Retina (tissue), 1 donor: ENCODE measurements around the gene MYZAP.
"Not testable (repeated sequence)": the region's sequence is repeated elsewhere in the genome, so short reads cannot be mapped to it uniquely, and the experiment has no call there.

Experiments used
- DNase-seq: peaks from one replicate; pipeline ENCODE4 v3.0.0-alpha.2; 2016

The MYZAP gene

DNA sequence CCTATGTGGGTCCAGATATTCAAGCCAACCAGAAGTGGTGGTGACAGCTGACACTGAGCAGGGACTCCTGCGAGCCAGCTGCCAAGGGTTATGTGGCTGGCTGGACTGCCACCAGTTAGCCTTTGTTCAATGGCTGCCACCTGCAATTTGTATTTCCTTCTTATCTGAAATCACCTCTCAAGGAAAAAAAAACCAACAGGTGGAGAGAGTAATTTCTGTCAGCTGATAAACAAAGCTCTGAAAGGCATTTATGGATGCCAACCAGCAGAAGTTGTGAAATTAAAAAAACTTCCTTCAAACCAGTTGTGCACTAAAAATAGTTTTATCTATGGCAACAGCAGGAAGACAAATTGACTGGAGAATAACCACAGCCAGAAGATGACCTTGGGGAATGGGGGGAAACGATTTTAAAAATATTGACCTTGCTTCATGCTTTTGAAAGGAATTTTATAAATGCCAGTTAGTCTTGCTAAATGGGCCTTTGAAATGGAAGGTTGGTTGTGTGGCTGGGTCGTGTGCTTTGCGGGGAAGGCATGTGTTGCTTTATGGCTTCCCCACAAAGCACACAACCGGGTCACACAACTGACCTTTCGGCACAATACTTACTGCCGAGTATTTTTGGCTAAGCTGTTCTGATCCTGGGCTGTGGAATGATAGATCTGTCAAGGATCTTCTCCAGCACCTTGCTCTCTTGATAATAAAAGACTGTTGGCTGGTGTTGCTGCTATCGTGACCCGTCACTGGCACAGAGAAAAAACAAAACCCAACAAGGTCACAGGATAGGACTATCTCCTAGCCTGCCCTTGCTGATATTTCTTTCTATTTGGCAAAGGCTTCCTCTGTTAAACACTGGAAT lies 3.5 kb downstream of the MYZAP start:
- no peak for DNase-seq

DNA sequence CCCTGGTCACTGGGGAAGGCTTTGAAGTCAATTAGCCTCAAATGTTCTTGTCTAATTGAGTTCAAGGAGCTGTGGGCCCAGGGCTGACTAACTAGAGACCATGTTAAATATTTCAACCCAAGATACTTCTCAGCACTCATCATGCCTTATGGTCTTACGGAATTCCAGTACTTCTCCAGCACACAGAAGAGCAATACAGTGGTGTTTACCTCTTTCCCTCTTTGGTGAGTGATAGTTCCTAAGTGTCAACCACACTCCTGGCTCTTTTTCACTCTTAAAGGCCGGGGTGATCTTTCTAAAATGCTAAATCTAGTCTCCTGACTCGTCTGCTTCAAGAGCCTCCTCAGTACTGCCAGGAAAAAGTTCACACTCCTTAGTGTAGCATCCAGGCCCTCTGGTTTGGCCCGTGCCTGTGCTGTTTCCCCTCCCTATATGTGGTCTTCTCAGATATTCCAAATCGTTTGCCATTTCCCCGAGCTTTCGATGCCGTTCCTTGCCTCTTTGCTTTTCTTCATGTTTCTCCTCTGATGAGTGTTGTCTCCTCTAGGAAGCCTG lies 4.7 kb downstream of the MYZAP start:
- DNase-seq, result no peak

DNA sequence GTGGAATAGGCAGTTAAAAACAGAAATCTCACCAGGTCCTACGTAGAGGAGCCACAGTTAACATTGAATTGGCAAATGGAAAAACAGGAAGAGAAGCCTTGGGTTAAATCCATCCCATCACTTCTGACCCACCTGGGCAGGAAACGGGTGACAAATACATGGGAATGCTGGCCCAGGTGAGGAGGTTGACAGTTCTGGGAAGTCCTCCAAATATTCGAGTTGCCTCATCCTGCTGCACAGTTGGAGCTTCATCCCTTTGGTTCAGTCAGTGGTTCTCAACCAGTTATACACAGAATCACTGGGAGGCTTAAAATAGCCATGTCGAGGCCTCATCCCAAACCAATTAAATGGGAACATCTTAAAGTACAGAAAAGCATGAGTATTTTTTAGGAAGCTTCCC lies 5.3 kb downstream of the MYZAP start:
- no peak for DNase-seq

DNA sequence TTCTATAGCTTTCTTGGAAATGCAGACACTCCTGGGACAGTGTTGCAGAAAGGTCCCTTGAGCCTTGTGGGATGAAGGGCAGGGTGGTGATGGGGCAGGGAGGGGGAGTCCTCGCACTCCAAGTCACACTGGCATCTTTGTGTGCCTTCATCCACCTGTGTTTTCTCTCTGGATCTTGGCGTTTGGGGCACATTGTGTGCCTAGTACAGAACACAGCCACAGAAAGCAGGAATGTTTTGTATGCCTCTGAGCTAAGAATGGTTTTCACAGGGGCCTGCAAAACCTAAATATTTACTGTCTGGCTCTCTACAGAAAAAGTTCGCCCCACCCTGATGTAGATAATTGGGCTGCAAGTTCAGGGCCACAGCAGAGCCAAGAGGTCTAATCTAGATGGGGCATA lies 5.7 kb downstream of the MYZAP start:
- no peak for DNase-seq

DNA sequence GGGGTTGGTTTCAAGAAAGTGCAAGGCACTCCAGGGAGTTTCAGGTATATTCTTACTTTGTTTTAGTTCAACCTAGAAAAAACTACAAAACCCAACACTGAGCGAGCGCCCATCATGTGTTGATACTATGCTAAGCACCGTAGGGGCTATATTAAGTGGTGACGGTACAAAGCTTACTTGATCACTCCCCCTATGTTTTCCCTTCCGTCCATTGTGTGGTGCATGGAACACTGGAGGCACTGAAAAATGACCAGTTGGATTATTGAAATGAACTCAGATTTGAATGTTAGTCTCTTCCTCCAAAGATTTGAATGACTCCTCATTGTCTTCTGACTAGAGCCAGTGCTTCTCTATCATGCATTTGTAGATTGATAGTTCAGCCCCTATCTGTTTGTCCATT lies 6.6 kb downstream of the MYZAP start:
- no peak for DNase-seq

DNA sequence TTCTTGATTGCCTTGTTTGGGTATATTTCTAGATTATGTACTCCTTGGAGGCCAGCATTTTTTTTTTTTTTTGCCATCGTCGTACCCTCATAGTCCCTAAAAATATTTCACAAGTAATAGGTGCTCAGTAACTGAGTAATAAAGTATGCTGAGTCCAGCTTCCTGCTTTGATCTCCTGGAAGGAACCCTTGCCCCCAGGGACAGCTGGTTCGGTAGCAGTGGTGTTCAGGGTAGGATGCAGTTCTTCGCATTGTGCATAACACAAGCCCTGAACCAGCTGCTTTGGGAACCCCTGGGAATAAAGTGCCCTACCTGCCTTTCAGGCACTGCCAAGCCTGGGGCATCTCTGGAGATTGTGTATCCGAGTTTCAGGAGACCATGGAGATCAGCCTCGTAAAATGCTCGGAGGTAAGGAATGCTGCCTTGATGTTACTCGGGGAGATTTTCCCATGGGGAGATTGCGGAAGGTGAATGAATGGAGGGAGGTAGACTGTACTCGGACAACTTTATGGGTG lies 7.6 kb downstream of the MYZAP start:
- DNase-seq, result no peak

DNA sequence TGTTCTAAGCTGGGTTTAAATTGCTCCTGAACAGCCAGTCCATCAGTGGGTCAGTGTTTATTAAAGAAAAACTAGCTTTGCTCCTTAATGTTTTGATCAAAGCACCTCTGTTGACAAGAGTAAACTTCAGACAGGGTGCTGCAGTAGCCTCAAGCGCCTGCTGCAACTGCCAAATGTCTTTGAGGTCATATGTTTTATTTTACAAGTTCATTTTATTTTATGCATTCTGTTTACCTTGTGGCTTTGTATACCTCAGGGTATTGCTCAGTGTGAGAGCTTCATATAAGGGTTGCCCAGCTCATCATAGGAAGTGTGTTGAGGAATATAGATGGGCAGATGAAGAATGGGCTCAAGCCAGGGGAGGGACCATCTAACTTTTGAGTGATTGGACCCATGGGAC lies 8.5 kb downstream of the MYZAP start:
- DNase-seq, result no peak

DNA sequence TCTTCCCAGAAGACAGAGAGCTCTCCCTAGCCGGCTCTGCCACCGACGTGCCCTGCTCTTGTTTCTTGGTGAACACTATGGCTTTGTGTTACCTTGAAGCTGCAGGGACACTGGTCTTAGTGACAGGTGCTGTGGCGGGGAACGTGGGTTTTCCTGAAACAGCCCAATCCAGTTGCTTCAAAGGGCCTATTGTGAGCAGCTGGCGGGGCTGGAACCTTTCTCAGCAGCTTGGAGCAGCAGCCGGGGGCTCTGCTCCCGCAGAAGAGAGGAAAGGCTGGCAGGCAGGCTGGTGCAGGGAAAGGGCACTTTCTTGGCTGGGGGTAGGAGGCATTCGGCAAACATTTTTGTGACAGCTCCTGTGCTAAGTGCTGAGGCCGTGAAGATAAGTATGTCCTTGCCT lies 12.8 kb downstream of the MYZAP start:
- DNase-seq, result no peak

DNA sequence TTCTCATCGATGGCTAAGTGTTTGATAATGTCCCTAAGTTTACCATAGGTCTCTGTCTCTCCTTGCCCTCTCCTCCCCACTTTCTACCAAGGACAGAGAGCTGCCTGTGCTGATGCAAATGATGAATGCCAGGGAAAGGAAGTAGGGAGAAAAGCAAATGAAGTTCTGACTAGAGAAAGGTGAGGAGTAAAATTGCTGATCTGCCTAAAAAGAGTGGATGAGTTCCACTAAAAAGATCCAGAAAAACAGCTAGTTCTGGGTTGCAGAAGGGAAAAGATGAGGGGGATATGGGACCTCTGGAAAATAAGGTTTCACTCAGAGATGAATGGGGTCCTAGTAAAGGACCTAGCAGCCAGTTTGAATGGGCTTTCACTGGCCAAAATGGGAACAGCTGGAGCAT lies 13.8 kb downstream of the MYZAP start:
- no peak for DNase-seq

DNA sequence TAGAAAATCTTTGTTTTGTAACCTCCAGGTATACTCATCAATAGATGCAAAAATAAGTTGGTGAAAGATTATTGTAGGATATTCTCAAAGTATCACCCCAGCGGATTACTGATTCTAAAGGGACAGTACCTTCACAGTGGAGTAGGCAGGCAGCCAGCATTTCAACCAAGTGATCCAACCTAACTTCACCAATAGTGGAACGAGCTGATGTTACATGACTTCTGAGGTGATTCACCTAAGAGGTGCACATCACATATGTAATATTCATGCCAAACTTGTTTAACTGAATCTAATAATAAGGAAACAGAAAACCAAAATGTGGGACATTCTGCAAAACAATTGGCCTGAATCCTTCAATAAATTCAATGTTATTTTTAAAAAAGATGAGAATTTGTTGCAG lies 14.3 kb downstream of the MYZAP start:
- DNase-seq, result no peak

DNA sequence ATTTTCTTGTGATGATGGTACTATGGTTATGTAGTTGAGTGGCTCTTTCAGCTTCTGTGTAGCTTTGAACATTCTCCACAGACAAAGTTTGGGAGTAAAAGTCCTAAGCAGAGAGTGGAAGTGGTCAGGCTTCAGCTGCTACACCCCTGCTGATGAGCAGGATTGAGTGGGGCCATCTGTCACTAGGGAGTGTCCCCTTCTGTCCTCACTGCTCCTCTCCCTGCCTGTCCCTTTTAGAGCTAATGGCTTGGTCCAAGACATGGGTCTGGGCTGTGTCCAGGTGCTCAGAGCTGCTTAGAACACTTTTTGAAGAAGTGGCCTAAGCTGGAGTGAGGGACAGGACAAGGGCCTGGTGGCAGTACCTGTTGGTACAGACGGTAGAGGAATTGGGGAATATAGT lies 15.1 kb downstream of the MYZAP start:
- no peak for DNase-seq

DNA sequence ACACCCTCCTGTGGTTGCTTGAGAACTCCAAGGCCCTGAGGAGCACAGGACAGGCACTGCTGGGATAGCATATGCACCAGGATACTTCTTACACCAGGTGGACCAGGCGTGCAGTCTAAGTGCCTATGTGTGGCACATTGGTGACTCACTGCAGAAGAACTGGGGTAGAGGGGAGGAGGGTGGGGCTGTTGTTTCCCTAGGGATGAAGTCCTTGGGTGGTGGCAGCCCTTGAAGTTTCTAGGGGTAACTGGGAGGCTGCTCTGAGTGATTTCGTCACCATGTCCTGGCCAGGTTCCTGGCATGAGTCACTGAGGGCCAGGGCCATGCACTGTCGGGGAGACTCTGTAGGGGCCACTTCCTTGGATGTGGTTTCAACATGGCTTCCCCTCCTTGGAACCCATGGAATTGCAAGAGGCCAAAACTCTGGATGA lies 15.9 kb downstream of the MYZAP start:
- DNase-seq, result no peak

DNA sequence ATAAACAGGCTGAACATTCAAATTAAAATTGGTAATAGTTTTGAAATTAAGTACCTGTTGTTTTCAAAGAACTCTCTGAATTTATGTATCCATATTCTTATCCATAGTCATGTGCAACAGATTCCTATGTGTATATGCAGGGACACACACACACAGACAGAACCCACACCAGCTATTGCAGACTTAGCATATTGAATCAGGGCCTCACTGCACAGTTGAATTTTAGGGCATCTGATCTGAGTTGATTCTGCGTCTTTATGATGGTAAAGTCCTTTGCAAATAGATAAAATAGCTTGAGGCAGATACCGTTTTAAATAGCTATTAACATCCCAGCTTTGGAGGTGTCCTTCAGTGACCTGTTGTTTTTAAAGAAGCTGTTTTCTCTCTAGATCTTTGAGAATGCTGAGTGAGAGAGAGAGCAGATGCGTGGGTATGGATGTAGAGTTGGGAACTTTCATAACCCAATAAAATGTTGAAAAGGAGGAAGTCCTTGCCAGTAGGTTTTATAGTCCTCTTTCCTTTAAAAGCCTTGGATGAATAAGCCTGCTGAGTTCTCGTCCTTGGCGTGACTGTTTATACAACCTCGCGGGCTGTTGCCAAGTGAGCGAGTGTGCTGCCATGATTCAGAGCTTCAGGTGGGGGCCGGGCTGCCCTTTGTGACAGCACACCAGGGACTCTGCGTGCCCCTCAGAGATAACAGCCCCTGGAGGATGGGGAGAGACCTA lies 18.3 kb downstream of the MYZAP start:
- no peak for DNase-seq

DNA sequence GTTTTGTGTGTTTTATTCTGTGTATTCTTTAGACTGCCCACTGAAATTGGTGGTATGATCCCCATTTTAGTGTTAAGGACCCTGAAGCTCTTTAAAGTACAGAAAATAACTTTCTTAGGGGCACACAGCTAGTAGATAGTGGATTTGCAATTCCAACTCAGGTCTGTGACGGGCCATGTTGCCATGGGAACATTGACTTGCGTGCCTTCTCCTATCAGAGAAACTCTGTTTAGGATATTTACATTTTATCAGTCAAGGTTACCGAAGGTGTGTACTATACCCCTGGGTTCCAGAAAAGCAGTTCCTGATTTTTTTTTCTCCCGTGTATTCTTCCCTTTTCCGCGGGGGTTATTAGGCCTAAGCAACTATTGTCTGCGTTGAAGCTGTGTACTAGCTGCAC lies 19.4 kb downstream of the MYZAP start:
- DNase-seq, result no peak

DNA sequence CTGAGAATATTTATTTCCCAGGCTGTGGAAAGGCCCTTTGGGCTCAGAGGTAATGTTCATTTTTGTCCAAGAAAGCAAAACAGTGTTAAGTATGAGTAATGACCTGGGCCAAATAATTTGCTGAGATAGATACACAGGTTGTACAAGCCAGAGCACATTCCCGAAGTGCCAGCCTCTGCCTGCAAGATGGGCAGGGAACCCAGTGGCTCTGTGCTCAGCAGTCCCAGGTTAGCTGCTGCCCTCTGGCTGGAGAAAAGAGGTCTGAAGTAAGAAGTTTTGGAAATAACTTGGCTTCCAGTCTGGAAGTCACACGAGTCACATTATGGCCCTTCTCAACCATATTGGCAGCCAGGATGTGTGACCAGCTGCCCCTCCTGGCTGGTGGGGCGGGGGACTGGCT lies 20.2 kb downstream of the MYZAP start:
- no peak for DNase-seq

DNA sequence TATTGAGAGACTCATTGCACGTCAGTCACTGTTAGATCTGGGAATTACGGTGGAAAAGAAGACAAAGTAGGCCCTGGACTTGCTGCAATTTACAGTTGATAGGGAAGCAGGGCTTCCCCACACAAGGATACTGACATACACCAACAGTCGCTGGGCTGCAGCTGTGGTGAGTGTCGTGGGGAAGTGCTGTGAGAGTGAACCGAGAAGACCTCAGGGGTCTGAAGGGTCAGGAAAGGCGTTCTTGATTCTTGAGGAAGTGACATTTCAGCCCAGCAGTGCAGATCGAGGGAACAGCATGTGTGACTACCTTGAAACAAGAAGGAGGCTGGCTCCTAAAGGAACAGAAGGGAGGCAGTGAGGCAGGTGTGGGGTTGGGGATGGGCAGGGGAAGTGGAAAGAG lies 22.5 kb downstream of the MYZAP start:
- no peak for DNase-seq

DNA sequence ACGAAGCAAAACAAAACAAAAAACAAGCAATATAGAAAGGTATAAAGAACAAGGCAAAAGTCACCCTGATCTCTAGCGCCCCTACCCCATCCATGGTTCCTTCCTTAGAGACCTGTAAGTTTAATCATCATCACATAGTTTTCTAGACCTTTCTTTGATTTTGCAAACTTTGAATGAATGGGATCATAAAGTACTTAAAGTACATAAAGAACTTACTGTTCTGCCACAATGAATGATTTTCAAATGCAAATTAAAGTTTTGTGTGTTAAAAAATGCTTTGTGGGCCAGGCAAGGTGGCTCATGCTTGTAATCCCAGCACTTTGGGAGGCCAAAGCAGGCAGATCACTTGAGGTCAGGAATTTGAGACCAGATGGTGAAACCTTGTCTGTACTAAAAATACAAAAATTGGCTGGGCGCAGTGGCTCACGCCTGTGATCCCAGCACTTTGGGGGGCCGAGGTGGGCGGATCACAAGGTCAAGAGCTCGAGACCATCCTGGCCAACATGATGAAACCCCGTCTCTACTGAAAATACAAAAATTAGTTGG lies 24.3 kb downstream of the MYZAP start:
- DNase-seq, result not testable (repeated sequence)

DNA sequence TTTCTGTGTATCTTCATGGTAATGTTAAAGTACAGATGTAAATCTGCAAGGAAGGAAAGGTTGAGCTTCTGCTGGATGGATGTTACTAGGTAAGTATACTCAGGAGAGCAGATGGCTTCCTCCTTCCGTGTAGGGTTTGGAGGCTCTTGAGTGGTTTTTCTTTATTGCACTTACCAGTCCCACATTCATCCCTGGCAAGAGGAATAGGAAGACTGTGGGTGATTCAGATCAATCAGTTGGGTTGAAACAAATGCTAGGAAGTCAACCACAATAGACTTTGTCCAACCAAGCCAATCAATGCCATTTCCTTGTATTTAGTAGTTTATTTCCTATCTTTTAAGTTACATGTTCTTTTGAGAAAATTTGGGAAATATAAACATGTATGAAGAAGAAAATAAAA lies 26.6 kb downstream of the MYZAP start:
- no peak for DNase-seq

DNA sequence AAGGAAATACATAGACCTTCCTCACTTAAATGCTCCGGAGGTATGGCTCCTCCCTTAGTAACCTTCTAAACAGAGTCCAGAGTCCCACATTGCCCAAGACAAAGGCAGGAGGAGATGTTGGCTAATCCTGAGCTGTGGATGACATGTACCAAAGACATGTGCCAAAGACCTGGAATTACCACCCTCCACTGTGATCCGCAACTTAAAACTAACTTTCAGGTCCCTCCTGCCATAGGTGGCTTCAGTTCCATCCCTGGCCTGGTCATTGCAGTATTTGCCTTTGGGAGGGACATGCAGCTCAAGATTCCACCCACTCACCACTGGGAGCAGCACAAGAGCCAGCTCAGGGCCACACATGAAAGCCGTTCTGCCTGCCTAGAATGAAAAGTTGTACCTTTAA lies 28.0 kb downstream of the MYZAP start:
- no peak for DNase-seq

DNA sequence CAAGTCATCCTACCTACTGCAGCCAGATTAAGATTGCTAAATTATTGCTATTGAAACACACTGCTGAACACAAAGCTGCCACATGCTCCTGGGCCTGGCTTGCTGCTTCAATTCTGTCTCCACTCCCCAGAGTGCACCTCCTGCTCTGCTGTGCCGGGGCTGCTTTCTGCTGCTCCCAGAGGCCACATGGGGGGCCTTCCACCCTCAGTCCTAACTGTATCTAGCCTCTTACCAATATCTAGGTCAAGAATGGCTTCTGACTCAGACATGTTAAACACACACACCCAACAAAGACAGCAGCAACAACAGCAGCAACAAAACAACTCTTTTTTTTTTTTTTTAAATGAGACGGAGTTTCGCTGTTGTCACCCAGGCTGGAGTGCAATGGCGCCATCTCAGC lies 33.0 kb downstream of the MYZAP start:
- DNase-seq, result no peak

DNA sequence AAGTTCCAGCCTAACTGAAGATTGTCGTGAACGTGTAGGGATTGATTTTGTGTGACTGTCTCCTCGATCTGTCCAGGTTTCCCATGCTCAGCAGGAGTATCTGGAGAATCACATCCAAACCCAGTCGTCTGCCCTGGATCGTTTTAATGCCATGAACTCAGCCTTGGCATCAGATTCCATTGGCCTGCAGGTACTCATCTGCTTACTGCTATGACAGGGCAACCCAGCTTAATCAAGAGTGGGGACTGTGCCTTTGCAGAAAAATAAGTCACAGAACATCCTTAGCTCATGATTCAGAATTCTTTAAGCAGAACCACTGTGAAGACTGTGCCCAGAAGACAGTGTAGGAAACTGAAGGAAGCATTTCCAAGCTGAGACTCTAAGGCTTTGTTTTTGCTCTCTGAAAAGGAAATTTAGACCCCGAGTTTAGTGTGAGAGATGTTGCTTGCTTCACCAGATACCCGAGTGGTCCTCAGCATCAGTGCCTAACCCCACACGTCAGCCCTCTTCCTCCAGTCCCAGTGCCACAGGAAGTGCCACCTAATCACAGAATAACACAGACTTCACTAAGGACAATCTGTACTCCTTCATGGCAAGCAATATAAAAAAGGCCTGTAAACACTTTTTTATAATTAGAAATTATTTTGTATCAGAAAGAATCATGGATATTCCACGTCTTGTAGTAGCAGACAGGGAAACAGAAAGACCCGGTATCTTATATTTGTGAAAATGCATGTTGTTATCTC lies 34.2 kb downstream of the MYZAP start:
- no peak for DNase-seq

DNA sequence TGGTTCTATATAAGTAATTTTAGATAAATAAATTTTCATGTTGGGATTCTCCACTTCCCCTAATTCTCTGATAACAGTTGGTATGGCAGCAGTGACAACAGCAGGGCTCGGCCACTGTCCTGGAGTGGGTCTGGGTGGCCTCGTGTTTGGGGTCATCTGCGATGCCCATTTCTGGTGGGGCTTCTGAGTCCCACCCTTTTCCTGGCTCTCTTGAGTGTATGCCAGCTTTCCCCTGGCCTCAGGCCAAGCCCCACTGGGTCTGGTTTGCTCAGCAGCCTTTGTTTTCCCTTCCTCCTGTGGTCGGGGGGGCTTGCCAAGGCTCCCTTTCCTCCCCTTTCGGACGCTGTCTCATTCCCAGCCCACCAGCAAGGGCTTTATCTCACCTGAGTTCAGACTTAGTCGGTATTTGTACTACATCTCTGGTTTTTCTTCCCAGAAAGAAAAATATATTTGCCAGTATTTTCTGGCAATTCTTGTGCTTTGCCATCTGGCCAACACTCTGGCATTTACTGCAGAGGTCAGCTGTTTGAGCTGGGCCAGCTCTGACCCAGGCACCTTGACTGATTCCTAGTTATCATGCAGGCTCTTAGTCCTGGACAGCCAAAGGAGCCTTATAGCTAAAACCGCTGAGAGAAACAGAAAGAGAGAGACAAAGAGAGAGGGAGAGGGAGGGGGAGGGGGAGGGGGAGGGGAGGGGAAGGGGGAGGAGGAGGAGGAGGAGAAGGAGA lies 35.2 kb downstream of the MYZAP start:
- no peak for DNase-seq
